NCI-H187 treated with DMSO at 0.1 percent for 48 hours (cell line): Measurements from ENCODE around the gene MCCC1.

Experiments used
- DNase-seq: peaks from one replicate; lab custom pipeline; 2025; lab: John Stamatoyannopoulos, UW

MCCC1 gene

DNA sequence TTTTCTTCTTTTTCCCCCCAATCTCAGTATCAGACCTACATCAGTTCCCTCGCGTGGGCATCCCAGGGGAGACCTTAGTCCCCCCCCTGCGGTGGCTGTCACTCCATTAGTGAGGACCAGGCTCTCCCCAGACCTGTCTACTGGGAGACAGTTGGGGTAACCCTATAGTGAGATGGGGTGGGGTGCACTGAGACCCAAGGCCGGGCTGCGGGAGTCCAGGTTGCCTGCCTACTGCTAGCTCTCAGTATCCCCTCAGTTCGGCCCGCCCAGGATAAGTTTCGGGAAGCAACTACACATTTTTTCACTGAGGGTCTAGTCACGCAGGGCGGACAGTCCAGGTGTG lies 118.3 kb downstream of the MCCC1 start:
- DNase-seq, result no peak

DNA sequence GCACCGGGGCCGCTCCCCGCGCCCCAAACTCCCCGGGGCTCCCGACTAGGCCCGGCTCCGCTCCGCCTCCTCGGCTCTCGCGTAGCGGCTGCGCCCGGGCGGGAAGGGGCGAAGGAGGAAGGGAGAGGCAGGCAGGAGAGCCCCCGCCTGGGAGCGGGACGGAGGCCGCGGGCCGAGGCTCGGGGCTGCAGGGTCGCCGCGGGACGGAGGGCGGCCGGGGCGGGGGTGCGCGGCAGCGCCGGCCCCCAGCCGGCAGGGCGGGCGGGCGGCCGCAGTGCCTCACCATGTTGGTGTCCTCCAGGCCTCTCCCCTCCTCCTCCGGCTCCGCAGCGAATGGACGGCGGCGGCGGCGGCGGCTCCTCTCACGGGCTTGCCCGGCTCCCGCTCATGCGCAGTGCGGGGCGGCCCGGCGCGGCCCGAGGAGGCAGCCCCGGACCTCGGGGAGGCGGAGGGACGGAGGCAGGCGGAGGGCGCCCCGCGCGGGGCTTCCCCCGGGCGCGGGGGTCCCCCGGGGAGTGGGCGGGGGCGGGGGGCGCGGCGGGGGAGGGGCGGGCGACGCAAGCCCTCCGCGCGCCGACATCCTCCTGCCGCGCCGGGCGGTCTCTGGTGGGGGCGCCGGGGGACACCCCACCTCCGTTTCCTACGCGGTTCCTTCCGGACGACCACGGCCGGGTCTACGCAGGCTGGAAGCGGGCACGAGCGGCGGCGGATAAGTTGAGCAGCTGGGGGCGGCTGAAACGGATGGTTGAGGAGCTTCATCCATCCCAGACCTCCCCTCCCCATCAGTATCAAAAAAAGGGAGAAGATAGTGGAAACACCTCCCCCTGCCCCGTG lies 118.9 kb downstream of the MCCC1 start, which contains the start of gene DCUN1D1:
TSS of gene DCUN1D1 (minus strand) at position 335 of the 834 bp plus-strand sequence. CDS start at position 286, 49 bp downstream.
- peak; percentile 8 for DNase-seq

DNA sequence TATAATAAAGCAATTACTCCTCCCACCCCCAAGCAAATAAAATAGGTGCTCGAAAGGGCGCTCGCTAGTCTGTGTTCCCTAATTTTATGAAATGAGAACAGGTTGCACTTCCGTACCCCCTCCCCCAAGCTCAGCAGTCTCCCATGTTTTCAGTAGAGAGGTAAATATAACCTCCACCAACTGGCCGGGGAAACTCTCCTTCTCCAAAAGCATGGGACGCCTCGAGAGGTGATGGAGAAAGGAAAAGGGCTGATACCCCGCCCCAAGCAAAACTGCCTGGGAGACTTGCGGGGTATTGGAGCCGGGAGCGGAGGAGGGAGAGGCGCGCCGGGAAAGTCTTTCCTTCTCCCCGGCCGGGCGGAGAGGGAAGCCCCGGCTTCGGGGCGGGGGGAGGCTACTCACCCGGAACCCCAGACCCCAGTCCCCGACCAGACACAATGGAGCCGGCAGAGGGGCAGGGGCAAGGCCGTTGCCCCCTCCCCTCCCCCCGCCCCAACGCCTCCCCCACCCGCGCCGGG lies 119.6 kb downstream of the MCCC1 start:
- no peak for DNase-seq

DNA sequence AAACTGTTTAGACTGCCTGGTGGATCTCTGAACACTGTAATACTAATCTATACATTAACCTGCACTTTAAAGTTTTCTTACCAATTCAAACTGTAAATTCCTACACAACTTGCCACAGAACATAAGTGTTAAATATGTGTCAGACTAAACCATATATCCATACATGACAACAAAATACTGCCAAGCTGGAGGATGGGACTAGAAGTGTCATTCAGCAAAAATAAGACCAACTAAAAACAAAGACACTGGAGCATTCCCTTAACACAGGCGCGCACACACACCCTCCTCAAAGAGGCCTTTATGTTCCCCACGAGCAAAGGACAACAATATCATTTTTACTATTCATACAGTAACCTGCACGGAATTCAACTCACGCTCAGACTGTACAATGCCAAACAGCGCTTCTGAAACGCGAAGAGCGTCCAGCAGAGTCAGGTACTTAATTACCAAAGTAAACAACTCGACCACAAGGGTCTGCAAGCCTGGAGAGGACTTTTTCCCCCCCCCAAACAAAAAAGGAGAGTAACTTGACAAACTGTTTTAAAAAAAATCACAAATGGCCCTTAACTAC lies 120.1 kb downstream of the MCCC1 start:
- DNase-seq, result no peak

DNA sequence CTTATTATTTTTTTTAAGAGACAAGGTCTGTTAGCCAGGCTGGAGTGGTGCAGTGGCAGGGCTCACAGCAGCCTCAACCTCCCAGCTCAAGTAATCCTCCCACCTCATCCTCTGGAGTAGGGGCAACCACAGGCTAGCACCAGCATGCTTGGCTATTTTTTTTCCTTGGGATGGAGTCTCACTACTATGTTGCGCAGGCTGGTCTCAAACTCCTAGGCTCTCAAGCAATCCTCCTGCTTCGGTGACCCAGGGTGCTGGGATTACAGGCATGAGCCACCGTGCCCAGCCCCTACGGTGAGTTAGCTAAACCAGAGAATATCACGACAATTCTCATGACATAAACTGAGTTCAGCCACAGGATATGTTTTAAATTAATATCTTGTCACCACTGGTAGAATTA lies 120.9 kb downstream of the MCCC1 start:
- no peak for DNase-seq

DNA sequence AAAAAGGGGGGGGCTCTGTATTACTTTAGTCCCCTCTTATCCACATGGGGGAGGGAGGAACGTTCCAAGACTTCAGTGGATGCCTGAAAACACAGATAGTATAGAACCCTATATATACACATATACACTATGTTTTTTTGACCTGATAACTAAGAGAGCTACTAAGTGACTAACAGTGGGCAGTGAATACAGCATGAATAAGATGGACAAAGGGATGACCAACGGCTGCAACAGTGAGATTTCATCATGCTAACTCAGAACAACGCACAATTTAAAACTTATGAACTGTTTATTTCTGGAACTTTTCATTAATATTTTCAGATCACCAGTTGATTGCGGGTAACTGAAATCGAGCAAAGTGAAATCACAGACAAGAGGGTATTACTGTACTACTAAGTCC lies 126.2 kb downstream of the MCCC1 start:
- no peak for DNase-seq

DNA sequence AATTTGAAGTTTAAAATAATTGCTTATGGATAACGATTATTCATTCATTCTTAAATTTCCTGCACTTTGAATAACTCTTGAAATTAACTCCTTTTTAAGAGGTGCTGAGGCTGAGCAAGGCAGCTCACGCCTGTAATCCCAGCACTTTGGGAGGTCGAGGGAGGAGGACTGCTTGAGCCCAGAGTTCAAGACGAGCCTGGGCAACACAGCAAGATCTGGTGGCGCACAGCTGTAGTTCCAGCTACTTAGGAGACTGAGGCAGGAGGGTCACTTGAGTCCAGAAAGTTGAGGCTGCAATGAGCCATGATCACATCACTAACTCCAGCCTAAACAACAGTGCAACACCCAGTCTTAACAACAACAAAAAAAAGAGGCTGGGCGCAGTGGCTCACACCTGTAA lies 126.9 kb downstream of the MCCC1 start:
- no peak for DNase-seq

DNA sequence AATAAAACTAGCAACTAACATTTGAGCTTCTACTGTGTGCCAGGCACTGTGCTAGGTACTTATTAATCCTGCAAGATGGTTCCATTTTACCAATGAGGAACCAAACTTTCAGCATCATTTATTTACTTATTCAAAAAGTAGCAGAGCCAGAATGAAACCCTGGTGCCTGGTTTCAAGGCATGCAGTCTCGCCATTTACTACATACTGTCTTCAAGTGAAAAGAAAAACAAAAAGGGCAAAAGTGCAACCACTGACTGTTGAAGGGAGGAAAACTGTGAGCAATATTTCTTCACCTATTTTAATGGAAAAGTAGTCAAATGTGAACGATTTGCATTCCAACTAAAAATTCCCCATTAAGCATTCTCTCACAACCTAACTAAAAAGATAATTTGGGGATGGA lies 127.7 kb downstream of the MCCC1 start:
- no peak for DNase-seq

DNA sequence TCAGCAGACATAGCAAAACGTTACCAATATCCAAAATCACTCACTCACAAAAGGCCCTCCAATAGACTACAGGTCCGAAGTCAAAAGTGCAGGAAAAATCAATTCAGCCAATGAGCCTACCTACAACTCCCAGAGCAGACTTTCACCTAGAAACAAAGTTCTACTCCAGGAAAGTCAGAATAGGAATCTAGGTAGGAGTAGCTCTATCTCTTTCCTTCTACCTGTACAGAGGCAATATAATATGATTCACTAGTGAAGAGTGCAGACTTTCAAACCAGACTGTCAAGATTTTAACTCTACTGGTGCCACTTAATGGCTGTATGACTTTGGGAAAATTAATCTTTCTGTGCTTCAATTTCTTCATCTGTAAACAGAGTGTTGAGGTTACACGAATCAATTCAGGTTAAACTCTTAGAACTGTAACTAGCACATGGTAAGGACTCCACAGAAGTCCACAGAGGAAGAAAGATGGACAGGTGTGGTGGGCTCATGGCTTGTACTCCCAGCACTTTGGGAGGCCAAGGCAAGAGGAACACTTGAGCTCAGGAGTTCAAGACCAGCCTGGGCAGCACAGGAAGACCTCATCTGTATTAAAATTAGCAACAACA lies 128.4 kb downstream of the MCCC1 start:
- DNase-seq, result no peak

DNA sequence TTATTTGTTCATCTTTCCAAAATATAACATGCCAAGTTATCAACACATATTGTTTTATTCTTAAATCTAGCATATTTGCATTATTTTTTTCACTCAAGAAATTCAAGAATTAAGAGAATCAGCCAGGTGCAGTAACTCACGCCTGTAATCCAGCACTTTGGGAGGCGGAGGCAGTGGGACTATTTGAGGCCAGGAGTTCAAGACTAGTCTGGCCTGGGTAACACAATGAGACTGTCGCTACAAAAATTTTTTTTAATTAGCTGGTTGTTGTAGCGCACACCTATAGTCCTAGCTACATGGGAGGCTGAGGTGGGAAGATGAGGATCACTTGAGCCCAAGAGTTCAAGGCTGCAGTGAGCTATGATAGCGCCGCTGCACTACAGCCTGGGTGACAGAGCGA lies 129.4 kb downstream of the MCCC1 start:
- DNase-seq, result no peak

DNA sequence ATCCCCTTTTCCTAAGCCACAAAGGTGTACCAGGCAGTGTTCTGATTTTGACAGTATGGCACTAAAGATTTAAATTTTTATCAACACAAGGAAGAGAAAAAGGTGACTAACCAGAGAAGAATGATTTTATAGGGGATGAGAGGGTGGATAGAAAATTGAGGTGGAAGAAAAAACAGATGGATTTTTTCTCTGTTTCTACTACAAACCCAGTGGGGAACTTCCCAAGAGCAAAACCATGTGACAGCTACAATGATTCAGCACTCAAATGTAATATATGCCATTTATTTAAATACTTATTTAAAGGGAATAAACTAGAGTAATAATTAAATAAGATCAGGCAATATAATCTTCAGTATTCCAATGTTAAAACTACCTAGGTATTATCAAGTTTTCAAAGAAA lies 130.0 kb downstream of the MCCC1 start:
- no peak for DNase-seq

DNA sequence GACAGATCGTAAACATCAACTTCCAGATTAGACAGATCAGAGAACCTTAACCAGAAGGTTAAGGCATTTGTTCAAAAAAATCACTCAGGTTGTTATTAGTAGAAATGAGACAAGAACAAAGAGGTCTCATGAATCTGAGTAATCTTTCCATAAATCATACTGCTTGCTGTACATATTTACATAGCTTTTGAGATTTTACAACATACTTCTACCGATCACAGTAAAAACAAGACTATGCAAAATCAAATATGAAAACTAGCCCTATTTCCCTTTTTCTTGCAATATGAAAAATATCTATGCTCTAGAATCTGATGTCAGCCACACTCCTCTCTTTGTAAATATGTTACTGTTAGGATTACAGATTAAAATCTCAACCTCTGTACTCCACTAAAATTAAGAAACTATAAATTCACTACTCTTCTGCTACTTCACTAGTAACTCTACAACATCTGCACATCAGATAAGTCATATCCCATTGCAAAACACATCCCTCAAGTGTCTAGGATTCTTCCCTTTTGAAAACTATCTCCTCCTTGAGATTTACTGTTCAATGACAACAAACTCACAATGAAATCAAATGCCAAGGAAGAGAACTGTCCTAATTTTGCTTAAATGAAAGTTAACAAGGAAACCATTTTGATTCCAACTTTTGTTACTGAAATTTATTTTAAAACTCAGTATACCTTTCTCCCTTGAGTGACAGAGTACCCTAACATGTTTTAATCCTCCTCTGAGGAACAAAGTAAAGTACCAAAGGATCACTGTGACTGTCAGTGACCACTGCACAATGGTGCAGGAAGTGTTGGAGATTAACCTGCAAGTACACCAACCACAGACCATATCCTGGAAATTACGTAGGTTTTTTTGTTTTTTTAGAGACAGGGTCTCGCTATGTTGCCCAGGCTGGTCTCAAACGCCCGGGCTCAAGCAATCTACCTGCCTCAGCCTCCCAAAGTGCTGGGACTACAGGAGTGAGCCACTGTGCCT lies 131.8 kb downstream of the MCCC1 start:
- DNase-seq, result no peak

DNA sequence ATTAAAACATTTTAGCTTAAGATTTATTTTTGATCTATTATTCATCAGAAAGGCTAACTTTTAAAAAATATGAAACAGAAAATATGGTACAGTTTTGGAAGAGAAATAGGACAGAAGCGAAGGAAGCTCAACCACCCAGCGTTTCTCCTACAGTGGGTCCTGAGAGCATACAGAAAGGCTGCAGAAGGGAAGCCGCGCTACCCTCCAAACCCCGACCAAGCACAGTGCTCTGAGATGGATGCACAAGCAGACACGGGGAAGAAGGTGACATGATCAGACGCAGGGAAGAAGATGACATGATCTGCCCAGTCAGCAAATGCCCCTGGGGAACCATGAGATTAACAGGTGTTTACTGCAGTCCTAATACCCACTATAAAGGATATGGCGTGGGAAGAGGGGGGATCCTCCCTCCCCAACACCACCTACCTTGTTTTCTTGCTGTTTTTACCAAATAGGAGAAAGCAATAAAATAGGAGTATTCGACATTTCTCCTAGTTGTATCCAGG lies 133.4 kb downstream of the MCCC1 start:
- no peak for DNase-seq
